ENCODE data around the gene TFAP2B.

DNA sequence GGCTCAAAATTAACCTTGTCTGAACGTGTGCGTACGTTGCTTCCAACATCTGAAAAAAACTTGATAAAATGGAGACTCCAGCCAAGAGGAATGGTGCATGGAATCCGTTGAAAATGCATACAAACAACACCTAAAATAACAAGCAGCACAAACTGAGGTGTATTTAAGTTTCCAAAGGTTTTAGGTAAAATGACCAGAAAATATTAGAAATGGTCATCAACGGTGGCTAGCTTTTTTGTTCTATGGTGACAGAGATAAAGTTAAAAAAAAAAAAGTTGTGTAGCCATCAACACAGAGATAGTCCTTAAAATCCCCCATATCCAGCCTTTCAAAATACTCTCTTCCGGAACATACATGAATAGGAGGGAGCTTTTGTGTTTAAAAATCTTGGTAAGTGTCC is 651 bp upstream of the TFAP2B start:
- TF ChIP-seq GATA3 (IDR thresholded peaks at IDR 0.05; ENCODE audit: low read depth, low read length) = no peak
- TF ChIP-seq GATA2 (IDR thresholded peaks at IDR 0.05; ENCODE audit: low read depth, low read length) = no peak
